Progenitor cell of endocrine pancreas (in vitro differentiated cells): Measurements from ENCODE around the gene UCK2. TPM values are rescaled to one million over a fixed set of nuclear protein-coding genes. Genes with fewer than 3 reads are reported as not detected.
"Not testable (repeated sequence)": the region's sequence is repeated elsewhere in the genome, so short reads cannot be mapped to it uniquely, and the experiment has no call there.

ENCODE experiments used
- DNase-seq: peaks from one replicate; pipeline ENCODE4 v3.0.0; 2021; ENCODE audit warnings: low spot score; ENCODE audit not compliant: unreplicated experiment
- H3K27ac Mint-ChIP-seq: 2 replicates; pipeline ENCODE4 v1.8.0; 2021; ENCODE audit warnings: mild to moderate bottlenecking, moderate library complexity, mixed read lengths
- H3K27me3 Mint-ChIP-seq: 2 replicates; pipeline ENCODE4 v1.8.0; 2021; ENCODE audit warnings: mixed read lengths
- H3K36me3 Mint-ChIP-seq: 2 replicates; pipeline ENCODE4 v1.8.0; 2022; ENCODE audit warnings: mixed read lengths; ENCODE audit not compliant: insufficient read depth
- H3K4me1 Mint-ChIP-seq: 2 replicates; pipeline ENCODE4 v1.8.0; 2021; ENCODE audit warnings: low read depth, mixed read lengths
- H3K4me3 Mint-ChIP-seq: 2 replicates; pipeline ENCODE4 v1.8.0; 2021; ENCODE audit warnings: low read depth, mild to moderate bottlenecking, moderate library complexity, mixed read lengths
- H3K9me3 Mint-ChIP-seq: 2 replicates; pipeline ENCODE4 v1.8.0; 2021; ENCODE audit warnings: low read depth, mixed read lengths
- long read RNA-seq: library from polyadenylated mRNA; unstranded; transcript quantifications from one replicate; pipeline ENCODE4 v2.0.0, GENCODE V29; 2020
- total RNA-seq: library from RNA; stranded (reverse); gene quantifications from 2 replicates; pipeline ENCODE4 v1.2.1, GENCODE V29; 2021
- TF ChIP-seq, protein P1 (sequence below): fragments of 200-600 bp; sonication (generic); IDR thresholded peaks from one replicate; pipeline ENCODE4 v1.5.0; 2021; ENCODE audit warnings: antibody characterized with exemption, mild to moderate bottlenecking; ENCODE audit not compliant: unreplicated experiment

Gene UCK2
- total RNA-seq, result 29.7 and 30.6 TPM in 2 replicates
- long read RNA-seq, full-length matches to known transcripts, result 1 of 17 reads
- long read RNA-seq, partial matches to known transcripts, result 2 of 17 reads
- long read RNA-seq, other reads (novel, unspliced or antisense), result 14 of 17 reads

- peaks cover 10% of the 10 kb centered on the region for H3K4me1 Mint-ChIP-seq
- DNase-seq, result peak; percentile 72
These were observed at the start of gene UCK2 for GRCh38 chr1:165827268-165828102. Gene UCK2 (plus strand): TSS chr1:165827614. CDS start chr1:165827834, 220 bp downstream.

GRCh38 chr1:165778197-165778596 is 49.2 kb upstream of the UCK2 start:
- H3K27ac Mint-ChIP-seq, H3K9me3 Mint-ChIP-seq, H3K4me3 Mint-ChIP-seq, H3K27me3 Mint-ChIP-seq, DNase-seq, H3K4me1 Mint-ChIP-seq: not testable (repeated sequence)
- peaks cover 10% of the 10 kb centered on the region for H3K36me3 Mint-ChIP-seq

More at GRCh38 chr1:165827268-165828102, at the start of gene UCK2:
- H3K27ac Mint-ChIP-seq, result peak within 1 kb of the TSS; percentile 96
- no peaks in the 10 kb centered on the region for H3K27me3 Mint-ChIP-seq
- H3K4me3 Mint-ChIP-seq, result peak within 1 kb of the TSS; percentile 91
- H3K9me3 Mint-ChIP-seq, result no peaks in the 10 kb centered on the region
- no peaks in the 10 kb centered on the region for H3K36me3 Mint-ChIP-seq
- TF ChIP-seq, protein P1, sequence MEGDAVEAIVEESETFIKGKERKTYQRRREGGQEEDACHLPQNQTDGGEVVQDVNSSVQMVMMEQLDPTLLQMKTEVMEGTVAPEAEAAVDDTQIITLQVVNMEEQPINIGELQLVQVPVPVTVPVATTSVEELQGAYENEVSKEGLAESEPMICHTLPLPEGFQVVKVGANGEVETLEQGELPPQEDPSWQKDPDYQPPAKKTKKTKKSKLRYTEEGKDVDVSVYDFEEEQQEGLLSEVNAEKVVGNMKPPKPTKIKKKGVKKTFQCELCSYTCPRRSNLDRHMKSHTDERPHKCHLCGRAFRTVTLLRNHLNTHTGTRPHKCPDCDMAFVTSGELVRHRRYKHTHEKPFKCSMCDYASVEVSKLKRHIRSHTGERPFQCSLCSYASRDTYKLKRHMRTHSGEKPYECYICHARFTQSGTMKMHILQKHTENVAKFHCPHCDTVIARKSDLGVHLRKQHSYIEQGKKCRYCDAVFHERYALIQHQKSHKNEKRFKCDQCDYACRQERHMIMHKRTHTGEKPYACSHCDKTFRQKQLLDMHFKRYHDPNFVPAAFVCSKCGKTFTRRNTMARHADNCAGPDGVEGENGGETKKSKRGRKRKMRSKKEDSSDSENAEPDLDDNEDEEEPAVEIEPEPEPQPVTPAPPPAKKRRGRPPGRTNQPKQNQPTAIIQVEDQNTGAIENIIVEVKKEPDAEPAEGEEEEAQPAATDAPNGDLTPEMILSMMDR, result peak; percentile 29

DNA sequence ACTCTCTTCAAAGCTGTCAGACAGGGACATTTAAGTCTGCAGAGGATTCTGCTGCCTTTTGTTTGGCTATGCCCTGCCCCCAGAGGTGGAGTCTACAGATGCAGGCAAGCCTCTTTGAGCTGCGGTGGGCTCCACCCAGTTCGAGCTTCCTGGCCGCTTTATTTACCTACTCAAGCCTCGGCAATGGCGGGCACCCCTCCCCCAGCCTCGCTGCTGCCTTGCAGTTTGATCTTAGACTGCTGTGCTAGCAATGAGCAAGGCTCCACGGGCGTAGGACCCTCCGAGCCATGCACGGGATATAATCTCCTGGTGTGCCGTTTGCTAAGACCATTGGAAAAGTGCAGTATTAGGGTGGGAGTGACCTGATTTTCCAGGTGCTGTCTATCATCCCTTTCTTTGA is 43.9 kb upstream of the UCK2 start:
- H3K4me1 Mint-ChIP-seq, H3K27me3 Mint-ChIP-seq, H3K4me3 Mint-ChIP-seq, DNase-seq, H3K27ac Mint-ChIP-seq: not testable (repeated sequence)
- Mint-ChIP-seq H3K9me3 (peaks cover 11% of the 10 kb centered on the region), H3K36me3 (peaks cover 16% of the 10 kb centered on the region)

DNA sequence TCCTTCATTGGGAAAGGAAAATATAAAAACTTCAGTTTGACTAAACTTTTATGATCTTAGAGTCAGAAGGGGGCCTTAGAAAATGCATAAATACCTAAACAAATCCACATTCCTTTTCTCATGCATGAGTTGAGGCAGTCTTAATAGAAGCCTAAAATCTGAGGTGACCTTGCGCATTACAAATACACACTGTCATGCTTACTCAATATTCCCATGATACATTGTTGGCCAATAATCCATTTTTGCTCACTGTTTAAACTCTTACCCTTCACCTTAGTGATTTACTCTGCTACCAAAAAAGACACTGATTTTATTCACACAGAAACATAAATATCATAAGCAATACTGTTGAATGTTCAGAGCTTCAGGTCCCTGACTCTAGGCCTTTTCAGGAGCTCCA is 39.7 kb upstream of the UCK2 start:
- Mint-ChIP-seq H3K27me3 (peaks cover 3% of the 10 kb centered on the region), H3K4me1 (no peaks in the 10 kb centered on the region), H3K9me3 (peaks cover 9% of the 10 kb centered on the region), H3K4me3 (no peak overlapping the region), H3K27ac (no peak overlapping the region), H3K36me3 (peaks cover 10% of the 10 kb centered on the region)
- TF ChIP-seq, protein P1, result no peak
- DNase-seq, result no peak

GRCh38 chr1:165793951-165794350 is 33.5 kb upstream of the UCK2 start:
- DNase-seq, result no peak
- Mint-ChIP-seq H3K27ac (no peak overlapping the region), H3K36me3 (no peaks in the 10 kb centered on the region), H3K4me3 (no peak overlapping the region), H3K9me3 (no peaks in the 10 kb centered on the region), H3K4me1 (no peaks in the 10 kb centered on the region), H3K27me3 (peaks cover 3% of the 10 kb centered on the region)
- TF ChIP-seq, protein P1, result no peak

DNA sequence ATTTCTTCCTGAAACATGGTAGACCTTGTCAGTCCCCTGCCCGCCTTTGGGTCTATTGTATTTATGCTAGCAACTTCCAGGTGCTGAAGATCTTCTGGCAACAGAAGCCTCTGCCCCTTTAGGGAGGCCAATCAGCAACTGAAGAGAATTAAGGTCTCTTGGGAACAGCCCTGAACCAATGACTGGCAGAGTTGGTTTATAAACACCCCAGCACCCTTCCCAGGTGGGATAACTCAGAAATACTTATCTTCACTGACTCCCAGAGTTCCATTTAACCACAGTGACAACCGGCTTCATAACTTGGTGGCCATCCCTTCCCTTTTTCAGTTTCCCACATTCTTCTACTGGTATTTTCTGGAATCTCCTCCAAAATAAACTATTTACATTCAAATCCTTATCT is 31.5 kb upstream of the UCK2 start:
- no peak overlapping the region for H3K27ac Mint-ChIP-seq
- no peaks in the 10 kb centered on the region for H3K4me1 Mint-ChIP-seq
- no peak for DNase-seq
- TF ChIP-seq, protein P1, result no peak
- peaks cover 7% of the 10 kb centered on the region for H3K9me3 Mint-ChIP-seq
- H3K36me3 Mint-ChIP-seq, result no peaks in the 10 kb centered on the region
- H3K27me3 Mint-ChIP-seq, result peaks cover 3% of the 10 kb centered on the region
- H3K4me3 Mint-ChIP-seq, result no peak overlapping the region
